Transverse colon (tissue), 4 donors: ENCODE results near the gene CRACDL. TPM values are rescaled to one million over a fixed set of nuclear protein-coding genes. Genes with fewer than 3 reads are reported as not detected.

ENCODE experiments used
- DNase-seq: peaks from one replicate; pipeline ENCODE4 v3.0.0-alpha.2; 2019
- H3K27ac ChIP-seq, 4 donors: fragments of 200-600 bp; sonication (generic); 2 replicates each; pipeline ENCODE4 v1.5.1; 2016 to 2018; ENCODE audit warnings: inconsistent platforms in 4 of 4
- H3K27me3 ChIP-seq: fragments of 200-600 bp; sonication (generic); 2 replicates; pipeline ENCODE4 v1.5.1; 2017; ENCODE audit warnings: inconsistent platforms
- H3K36me3 ChIP-seq, 4 donors: fragments of 200-600 bp; sonication (generic); 2 replicates each; pipeline ENCODE4 v1.5.1; 2017 to 2019; ENCODE audit warnings: inconsistent platforms in 4 of 4
- H3K4me1 ChIP-seq, 4 donors: fragments of 200-600 bp; sonication (generic); 2 replicates each; pipeline ENCODE4 v1.5.1; 2017 to 2020; ENCODE audit warnings: inconsistent platforms in 4 of 4
- H3K4me3 ChIP-seq, 4 donors: fragments of 200-600 bp; sonication (generic); 1 replicate in 1 of 4; 2 replicates in 3 of 4; pipeline versions ENCODE4 v1.5.1 to v1.6.1; 2017 to 2019; ENCODE audit warnings: inconsistent platforms in 4 of 4
- H3K9me3 ChIP-seq, 2 donors: fragments of 200-600 bp; sonication (generic); 2 replicates each; pipeline ENCODE4 v1.5.1; 2017 to 2019; ENCODE audit warnings: inconsistent platforms in 2 of 2
- EP300 ChIP-seq: sonication (generic); formaldehyde crosslinking; IDR thresholded peaks from one replicate; pipeline ENCODE4 v1.6.1; 2017; ENCODE audit warnings: antibody characterized with exemption, low read depth
- POLR2A ChIP-seq: fragments of 450-650 bp; IDR thresholded peaks from one replicate; pipeline ENCODE4 v1.6.1; 2016; ENCODE audit warnings: antibody characterized with exemption, mild to moderate bottlenecking, moderate library complexity
- POLR2AphosphoS5 ChIP-seq, 3 donors: sonication (generic); formaldehyde crosslinking; IDR thresholded peaks; one replicate each; pipeline ENCODE4 v1.6.1; 2016; ENCODE audit warnings: antibody characterized with exemption in 3 of 3
- WGBS, 2 donors: methylation state at CpG; one replicate each; pipeline ENCODE4 v1.1.5; 2018; ENCODE audit warnings: low coverage in 1 of 2; 5-methylcytosine and 5-hydroxymethylcytosine counted together
- in situ Hi-C, 4 donors: fragments of 200-750 bp; cut with MboI; loops; one replicate each; pipeline versions ENCODE4 v1.15.0 to v1.15.1; 2017; ENCODE audit warnings: low sequenced_read_pairs in 3 of 4, low pct_ligation_motif_present in 1 of 4, low pct_unique_long_range_greater_than_20kb in 1 of 4
- intact Hi-C: fragments of 100-400 bp; cut with DNase I; formaldehyde crosslinking; loops from one replicate; pipeline ENCODE4 v1.15.1; 2023; ENCODE audit warnings: low total_unique reads
- total RNA-seq, 4 donors: library from RNA; depleted of rRNA; stranded (reverse); fragments of >200 nt; gene quantifications; one replicate each; pipeline ENCODE4 v1.1.0, GENCODE V29; 2016
- TF ChIP-seq, protein P1 (sequence below), 5 experiments: fragments of 200-600 bp in 3 of 5; fragments of 450-650 bp in 2 of 5; sonication (generic) in 3 of 5; IDR thresholded peaks; 1 replicate in 2 of 5; 2 replicates in 3 of 5; pipeline ENCODE4 v1.5.1; 2016 to 2017; ENCODE audit warnings: antibody characterized with exemption in 5 of 5, inconsistent platforms in 3 of 5, mild to moderate bottlenecking in 2 of 5, moderate library complexity in 1 of 5

CRACDL gene
- total RNA-seq, 4 donors from 2014 or later, result 15.1 to 21.3 (median 16.9) TPM

DNA sequence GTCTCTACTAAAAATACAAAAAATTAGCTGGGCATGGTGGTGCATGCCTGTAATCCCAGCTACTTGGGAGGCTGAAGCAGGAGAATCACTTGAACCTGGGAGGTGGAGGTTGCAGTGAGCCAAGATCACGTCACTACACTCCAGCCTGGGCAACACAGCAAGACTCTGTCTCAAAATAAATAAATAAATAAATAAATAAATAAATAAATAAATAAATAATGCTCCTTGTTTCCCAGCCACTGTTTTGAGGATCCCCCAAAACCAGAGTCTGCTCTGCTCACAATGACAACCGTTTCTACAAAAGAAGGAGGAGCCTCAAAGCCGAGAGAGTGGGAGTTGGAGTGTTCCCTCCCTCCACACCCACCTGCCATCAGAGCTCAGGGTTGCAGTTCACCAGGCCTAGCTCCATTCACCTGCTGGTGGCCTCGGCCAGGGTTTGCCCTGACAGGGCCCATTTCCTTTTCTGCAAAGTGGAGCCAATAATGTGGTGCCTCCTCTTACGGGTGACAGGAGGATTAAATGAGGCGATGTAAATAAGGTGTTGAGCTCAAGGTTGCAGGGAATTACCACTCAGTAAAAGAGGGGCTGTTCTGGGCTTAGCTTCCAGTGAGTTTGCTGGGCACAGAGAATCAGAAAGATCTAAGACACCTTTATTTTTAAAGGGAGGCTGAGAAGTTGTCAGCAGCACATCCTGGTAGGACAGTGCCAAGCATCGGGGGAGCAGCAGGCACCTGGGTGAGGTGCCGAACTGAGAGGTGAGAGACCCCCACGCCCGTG lies 25.5 kb downstream of the CRACDL start:
- H3K27ac ChIP-seq, result no peak overlapping the region
- no peak for DNase-seq

DNA sequence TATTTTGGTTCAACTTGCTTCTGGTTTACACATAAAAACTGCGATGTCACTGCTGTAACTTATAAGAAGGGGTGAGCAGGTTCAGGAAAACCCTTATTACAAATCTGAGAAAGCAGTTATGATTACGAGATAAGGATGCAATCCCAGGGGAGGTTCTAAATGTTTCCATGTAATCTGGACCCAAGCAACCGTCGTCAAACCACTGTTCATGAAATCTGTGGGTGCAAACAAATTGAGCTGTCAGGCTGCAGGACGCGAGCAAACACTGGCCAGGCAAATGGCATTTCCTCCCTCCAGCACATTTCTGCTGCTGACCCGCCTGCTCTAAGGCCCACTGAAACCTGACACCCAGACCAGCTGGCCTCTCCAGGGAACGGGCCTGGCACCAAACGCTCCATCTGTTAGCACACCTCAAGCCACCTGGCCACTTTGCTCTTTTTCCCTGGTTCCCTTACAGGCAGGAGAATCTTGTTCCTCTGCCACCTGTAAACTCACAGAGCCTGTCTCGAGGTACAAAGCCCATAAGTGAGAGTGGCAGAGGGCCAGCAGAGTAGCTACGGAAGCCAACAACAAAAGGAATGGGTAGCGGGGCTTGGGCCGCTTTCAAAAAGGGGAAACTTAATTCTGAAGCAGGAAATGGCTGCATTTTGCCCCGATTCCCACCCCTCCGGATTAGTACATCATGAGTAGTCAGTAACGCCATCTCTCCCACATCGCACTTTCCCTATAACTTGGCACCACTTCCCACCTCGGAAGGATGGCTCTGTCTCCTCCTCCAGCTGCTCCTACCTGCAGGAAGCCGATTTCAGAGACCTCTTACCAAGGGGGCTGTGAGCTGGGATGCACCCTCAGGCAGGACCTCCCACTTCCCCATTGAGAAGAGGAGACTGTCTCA lies 26.5 kb downstream of the CRACDL start:
- no peaks in the 10 kb centered on the region for H3K36me3 ChIP-seq
- no peak for TF ChIP-seq POLR2A
- TF ChIP-seq, protein P1, sequence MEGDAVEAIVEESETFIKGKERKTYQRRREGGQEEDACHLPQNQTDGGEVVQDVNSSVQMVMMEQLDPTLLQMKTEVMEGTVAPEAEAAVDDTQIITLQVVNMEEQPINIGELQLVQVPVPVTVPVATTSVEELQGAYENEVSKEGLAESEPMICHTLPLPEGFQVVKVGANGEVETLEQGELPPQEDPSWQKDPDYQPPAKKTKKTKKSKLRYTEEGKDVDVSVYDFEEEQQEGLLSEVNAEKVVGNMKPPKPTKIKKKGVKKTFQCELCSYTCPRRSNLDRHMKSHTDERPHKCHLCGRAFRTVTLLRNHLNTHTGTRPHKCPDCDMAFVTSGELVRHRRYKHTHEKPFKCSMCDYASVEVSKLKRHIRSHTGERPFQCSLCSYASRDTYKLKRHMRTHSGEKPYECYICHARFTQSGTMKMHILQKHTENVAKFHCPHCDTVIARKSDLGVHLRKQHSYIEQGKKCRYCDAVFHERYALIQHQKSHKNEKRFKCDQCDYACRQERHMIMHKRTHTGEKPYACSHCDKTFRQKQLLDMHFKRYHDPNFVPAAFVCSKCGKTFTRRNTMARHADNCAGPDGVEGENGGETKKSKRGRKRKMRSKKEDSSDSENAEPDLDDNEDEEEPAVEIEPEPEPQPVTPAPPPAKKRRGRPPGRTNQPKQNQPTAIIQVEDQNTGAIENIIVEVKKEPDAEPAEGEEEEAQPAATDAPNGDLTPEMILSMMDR (IDR thresholded peaks at IDR 0.05), result no peak
- TF ChIP-seq EP300, result no peak
- no peak for TF ChIP-seq POLR2AphosphoS5 (IDR thresholded peaks at IDR 0.05)
- in situ Hi-C loops (no loop called here), intact Hi-C loops (no loop called here)
- no peaks in the 10 kb centered on the region for H3K9me3 ChIP-seq
- WGBS, 2 donors, result 4 to 17% methylated on average over 5 to 19 of the region's 19 CpGs
- no peaks in the 10 kb centered on the region for H3K27me3 ChIP-seq
- no peak overlapping the region for H3K4me3 ChIP-seq
- peak; percentile 19 for DNase-seq
- peaks cover 0 to 10% (median 9%) of the 10 kb centered on the region in 4 donors for H3K4me1 ChIP-seq
- H3K27ac ChIP-seq, result no peak overlapping the region

More for the DNA sequence above, 25.5 kb downstream of the CRACDL start:
- intact Hi-C loops (no loop called here), in situ Hi-C loops (no loop called here)
- Histone ChIP-seq H3K4me3 (no peak overlapping the region), H3K36me3 (no peaks in the 10 kb centered on the region), H3K4me1 (peaks cover 0 to 10% (median 9%) of the 10 kb centered on the region in 4 donors), H3K27me3 (no peaks in the 10 kb centered on the region), H3K9me3 (no peaks in the 10 kb centered on the region)
- no peak for TF ChIP-seq POLR2AphosphoS5 (IDR thresholded peaks at IDR 0.05)
- TF ChIP-seq EP300, result no peak
- no peak for TF ChIP-seq POLR2A
- TF ChIP-seq, protein P1 (IDR thresholded peaks at IDR 0.05), result no peak
- WGBS, 2 donors, result 82 to 94% methylated on average over 5 to 10 of the region's 10 CpGs

DNA sequence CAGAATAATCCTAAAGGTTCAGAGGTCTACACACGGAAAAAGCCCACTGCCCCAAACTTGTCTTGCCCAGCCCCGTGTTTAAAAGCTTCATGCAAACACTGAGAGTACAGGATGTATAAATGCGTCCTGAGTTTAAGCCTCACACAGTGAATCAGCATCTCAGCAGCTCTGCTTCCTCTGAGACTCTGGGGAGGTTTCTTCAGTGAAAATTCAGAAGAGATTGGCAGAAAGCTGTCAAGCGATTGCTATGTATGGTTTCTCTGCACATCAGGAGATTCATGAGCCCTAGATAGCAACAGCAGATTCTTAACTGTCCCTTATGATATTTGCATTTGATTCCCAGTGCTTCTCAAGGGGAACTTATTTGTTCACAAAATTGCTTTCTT lies 27.1 kb downstream of the CRACDL start:
- Histone ChIP-seq H3K4me3 (no peak overlapping the region), H3K36me3 (no peaks in the 10 kb centered on the region), H3K9me3 (no peaks in the 10 kb centered on the region), H3K27ac (no peak overlapping the region), H3K27me3 (no peaks in the 10 kb centered on the region), H3K4me1 (peaks cover 0 to 10% (median 9%) of the 10 kb centered on the region in 4 donors)
- in situ Hi-C loops (no loop called here), intact Hi-C loops (no loop called here)
- WGBS, 2 donors, result 59% methylated on average over 4 of the region's 4 CpGs; no CpG with 5 or more reads in 1 of the 2 donors
- no peak for DNase-seq
- TF ChIP-seq POLR2AphosphoS5 (IDR thresholded peaks at IDR 0.05), result no peak
- TF ChIP-seq, protein P1 (IDR thresholded peaks at IDR 0.05), result no peak
